Measurements from ENCODE around the gene NAV2.

DNA sequence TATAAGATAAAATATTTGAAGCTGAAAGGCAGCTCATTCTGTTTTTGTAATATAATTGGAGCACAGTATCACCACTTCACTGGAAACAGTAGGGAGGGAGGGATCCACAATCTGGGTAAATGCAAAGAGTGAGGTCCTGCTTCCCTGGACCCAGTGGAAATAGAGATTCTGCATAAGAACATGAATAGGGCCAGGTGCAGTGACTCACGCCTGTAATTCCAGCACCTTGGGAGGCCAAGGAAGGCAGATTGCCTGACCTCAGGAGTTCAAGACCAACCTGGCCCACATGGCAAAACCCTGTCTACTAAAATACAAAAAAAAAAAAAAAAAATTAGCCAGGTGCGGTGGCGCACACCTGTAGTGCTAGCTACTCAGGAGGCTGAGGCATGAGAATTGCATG lies 303.9 kb downstream of the NAV2 start:
- TF ChIP-seq, protein P1, sequence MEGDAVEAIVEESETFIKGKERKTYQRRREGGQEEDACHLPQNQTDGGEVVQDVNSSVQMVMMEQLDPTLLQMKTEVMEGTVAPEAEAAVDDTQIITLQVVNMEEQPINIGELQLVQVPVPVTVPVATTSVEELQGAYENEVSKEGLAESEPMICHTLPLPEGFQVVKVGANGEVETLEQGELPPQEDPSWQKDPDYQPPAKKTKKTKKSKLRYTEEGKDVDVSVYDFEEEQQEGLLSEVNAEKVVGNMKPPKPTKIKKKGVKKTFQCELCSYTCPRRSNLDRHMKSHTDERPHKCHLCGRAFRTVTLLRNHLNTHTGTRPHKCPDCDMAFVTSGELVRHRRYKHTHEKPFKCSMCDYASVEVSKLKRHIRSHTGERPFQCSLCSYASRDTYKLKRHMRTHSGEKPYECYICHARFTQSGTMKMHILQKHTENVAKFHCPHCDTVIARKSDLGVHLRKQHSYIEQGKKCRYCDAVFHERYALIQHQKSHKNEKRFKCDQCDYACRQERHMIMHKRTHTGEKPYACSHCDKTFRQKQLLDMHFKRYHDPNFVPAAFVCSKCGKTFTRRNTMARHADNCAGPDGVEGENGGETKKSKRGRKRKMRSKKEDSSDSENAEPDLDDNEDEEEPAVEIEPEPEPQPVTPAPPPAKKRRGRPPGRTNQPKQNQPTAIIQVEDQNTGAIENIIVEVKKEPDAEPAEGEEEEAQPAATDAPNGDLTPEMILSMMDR (conservative IDR thresholded peaks at IDR 0.05): no peak
- TF ChIP-seq EZH2 (IDR thresholded peaks at IDR 0.05; ENCODE audit: low read depth): no peak

Data from PC-9 (cell line).